Upper lobe of right lung (tissue), 1 donor: ENCODE measurements around the gene CADPS. TPM values are rescaled to one million over a fixed set of nuclear protein-coding genes. Genes with fewer than 3 reads are reported as not detected.

Source experiments
- ATAC-seq: fragments of 200-7000 bp; cut with Tn5 transposase; one replicate; pipeline ENCODE4 v1.9.1; 2020; ENCODE audit warnings: mild to moderate bottlenecking, moderate library complexity
- DNase-seq: peaks from one replicate; pipeline ENCODE4 v3.0.0-alpha.2; 2020
- H3K27ac ChIP-seq: fragments of 200-600 bp; one replicate; pipeline ENCODE4 v1.8.0; 2022
- H3K27me3 ChIP-seq: fragments of 200-600 bp; one replicate; pipeline ENCODE4 v1.8.0; 2022; ENCODE audit warnings: mild to moderate bottlenecking
- H3K36me3 ChIP-seq: fragments of 200-600 bp; one replicate; pipeline ENCODE4 v1.8.0; 2022
- H3K4me1 ChIP-seq: fragments of 200-600 bp; one replicate; pipeline ENCODE4 v1.8.0; 2022
- H3K4me3 ChIP-seq: fragments of 200-600 bp; one replicate; pipeline ENCODE4 v1.8.0; 2022; ENCODE audit warnings: mild to moderate bottlenecking
- H3K9me3 ChIP-seq: fragments of 200-600 bp; one replicate; pipeline ENCODE4 v1.8.0; 2022
- intact Hi-C: fragments of 100-400 bp; cut with DNase I; formaldehyde crosslinking; loops from one replicate; pipeline ENCODE4 v1.11.0; 2022
- total RNA-seq: library from RNA; stranded (reverse); fragmentation: NEBNext Ultra II Directional; extraction: Animal tissue kit (Norgen Biotek cat#: 25700); gene quantifications from one replicate; pipeline ENCODE4 v1.2.1, GENCODE V29; 2021
- TF ChIP-seq, protein P1 (sequence below): fragments of 200-600 bp; IDR thresholded peaks from one replicate; pipeline ENCODE4 v1.8.0; 2022; ENCODE audit warnings: antibody characterized with exemption
- donor health status: DM: no; HTN: yes; CAD: no; lungs with severe emphysema.

CADPS gene
- total RNA-seq, 1 donor from 2014 or later, result 1.1 TPM

- no peaks in the 10 kb centered on the region for H3K36me3 ChIP-seq
- DNase-seq (no peak), ATAC-seq (peak; percentile 65)
- no peaks in the 10 kb centered on the region for H3K4me1 ChIP-seq
- H3K9me3 ChIP-seq, result no peaks in the 10 kb centered on the region
- H3K4me3 ChIP-seq, result no peak overlapping the region
- intact Hi-C loops, result no loop called here
- TF ChIP-seq, protein P1, sequence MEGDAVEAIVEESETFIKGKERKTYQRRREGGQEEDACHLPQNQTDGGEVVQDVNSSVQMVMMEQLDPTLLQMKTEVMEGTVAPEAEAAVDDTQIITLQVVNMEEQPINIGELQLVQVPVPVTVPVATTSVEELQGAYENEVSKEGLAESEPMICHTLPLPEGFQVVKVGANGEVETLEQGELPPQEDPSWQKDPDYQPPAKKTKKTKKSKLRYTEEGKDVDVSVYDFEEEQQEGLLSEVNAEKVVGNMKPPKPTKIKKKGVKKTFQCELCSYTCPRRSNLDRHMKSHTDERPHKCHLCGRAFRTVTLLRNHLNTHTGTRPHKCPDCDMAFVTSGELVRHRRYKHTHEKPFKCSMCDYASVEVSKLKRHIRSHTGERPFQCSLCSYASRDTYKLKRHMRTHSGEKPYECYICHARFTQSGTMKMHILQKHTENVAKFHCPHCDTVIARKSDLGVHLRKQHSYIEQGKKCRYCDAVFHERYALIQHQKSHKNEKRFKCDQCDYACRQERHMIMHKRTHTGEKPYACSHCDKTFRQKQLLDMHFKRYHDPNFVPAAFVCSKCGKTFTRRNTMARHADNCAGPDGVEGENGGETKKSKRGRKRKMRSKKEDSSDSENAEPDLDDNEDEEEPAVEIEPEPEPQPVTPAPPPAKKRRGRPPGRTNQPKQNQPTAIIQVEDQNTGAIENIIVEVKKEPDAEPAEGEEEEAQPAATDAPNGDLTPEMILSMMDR, result no peak
- no peaks in the 10 kb centered on the region for H3K27me3 ChIP-seq
- no peak overlapping the region for H3K27ac ChIP-seq
Observed at GRCh38 chr3:62843508-62843907, 31.7 kb downstream of the CADPS start.

DNA sequence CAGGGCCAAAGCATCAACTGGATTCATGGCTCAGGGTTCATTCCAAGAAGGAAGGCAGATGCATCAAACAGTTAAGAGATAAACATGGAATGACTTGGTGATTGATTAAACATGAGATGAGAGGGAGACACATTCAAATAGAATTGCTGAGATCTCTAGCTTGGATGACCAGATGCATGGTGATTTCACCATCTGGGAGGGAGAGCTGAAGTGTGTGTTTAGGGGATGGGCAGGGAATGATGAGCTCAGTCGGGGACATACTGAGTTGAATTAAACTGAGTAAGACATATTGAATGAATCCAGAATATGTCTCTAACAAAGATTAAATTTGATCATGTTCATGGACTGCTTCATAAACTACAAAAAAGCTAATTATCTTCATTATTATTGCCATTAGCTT is 35.5 kb downstream of the CADPS start:
- DNase-seq, result no peak
- H3K36me3 ChIP-seq, result no peaks in the 10 kb centered on the region
- no peaks in the 10 kb centered on the region for H3K27me3 ChIP-seq
- no peak overlapping the region for H3K27ac ChIP-seq
- TF ChIP-seq, protein P1, result no peak
- H3K4me3 ChIP-seq, result no peak overlapping the region
- no peaks in the 10 kb centered on the region for H3K4me1 ChIP-seq
- H3K9me3 ChIP-seq, result no peaks in the 10 kb centered on the region
- intact Hi-C loops, result no loop called here
- ATAC-seq, result no peak

- TF ChIP-seq, protein P1, result no peak
- DNase-seq, result no peak
- Histone ChIP-seq H3K4me3 (no peak overlapping the region), H3K9me3 (no peaks in the 10 kb centered on the region), H3K36me3 (no peaks in the 10 kb centered on the region), H3K4me1 (no peaks in the 10 kb centered on the region), H3K27ac (no peak overlapping the region), H3K27me3 (no peaks in the 10 kb centered on the region)
- ATAC-seq, result peak; percentile 79
- intact Hi-C loops, result no loop called here
Observed at GRCh38 chr3:62837145-62837787, 38.0 kb downstream of the CADPS start.

DNA sequence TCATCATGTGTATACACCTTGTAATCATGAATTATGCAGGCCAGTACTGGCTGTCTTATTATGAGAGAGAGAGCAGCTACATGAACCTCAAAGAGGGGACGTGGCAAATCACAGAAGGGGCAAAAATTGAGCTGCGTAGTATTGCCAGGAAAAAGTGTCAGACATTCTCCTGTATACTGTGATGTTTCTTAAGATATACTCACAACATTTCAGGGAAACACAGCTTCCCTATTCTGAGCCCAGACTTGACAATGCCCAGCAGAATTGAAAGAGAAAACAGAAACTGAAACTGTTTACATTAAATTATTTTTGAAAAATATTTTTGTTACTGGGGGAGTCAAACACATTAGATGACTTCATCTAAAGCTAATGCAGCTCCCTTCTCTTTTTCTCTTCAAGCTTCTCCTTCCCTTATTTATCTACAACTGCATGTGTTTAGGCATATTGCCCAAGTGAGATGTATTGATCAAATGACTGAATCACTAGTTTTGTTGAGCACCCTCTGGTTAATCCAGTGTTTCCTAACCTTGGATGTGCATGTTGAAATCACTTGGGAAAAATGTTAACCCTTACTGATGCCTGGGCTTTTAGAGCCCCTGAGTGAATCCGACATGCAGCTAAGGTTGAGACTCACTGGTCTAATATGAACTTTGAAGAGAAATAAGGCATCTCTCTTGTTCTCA is 39.5 kb downstream of the CADPS start:
- intact Hi-C loops, result no loop called here
- ATAC-seq, result no peak

DNA sequence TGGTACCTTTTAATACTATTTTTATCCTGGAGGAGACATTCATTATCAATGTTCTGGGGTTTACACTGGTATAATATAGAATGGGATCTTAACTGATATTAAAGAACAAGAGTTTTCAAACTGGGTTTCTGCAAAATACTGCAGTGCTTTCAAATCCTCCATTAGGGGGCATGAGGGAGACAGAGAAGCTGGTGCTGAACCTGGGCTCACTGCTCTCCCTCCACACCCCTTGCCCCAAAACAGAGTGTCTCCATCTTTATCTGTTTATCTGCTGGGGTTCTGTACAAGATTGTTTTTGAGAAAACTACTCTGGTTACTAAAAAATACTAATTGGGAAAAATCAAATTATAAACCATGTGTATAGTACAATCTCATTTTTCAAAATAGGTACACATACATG is 41.7 kb downstream of the CADPS start:
- ATAC-seq (no peak), DNase-seq (no peak)
- Histone ChIP-seq H3K27ac (no peak overlapping the region), H3K27me3 (no peaks in the 10 kb centered on the region), H3K9me3 (no peaks in the 10 kb centered on the region), H3K36me3 (no peaks in the 10 kb centered on the region), H3K4me1 (no peaks in the 10 kb centered on the region), H3K4me3 (no peak overlapping the region)
- intact Hi-C loops, result no loop called here
- TF ChIP-seq, protein P1, result no peak

More for the DNA sequence above, 39.5 kb downstream of the CADPS start:
- no peaks in the 10 kb centered on the region for H3K27me3 ChIP-seq
- DNase-seq, result no peak
- no peak overlapping the region for H3K27ac ChIP-seq
- no peaks in the 10 kb centered on the region for H3K4me1 ChIP-seq
- TF ChIP-seq, protein P1, result no peak
- H3K9me3 ChIP-seq, result no peaks in the 10 kb centered on the region
- H3K36me3 ChIP-seq, result no peaks in the 10 kb centered on the region
- H3K4me3 ChIP-seq, result no peak overlapping the region
